ENCODE measurements around the gene CACNB2. TPM values are rescaled to one million over a fixed set of nuclear protein-coding genes. Genes with fewer than 3 reads are reported as not detected.
"Not testable (repeated sequence)": the region's sequence is repeated elsewhere in the genome, so short reads cannot be mapped to it uniquely, and the experiment has no call there.

The CACNB2 gene
- total and polyA plus RNA-seq, 4 donors: 0.38 to 3.1 (median 0.83) TPM

DNA sequence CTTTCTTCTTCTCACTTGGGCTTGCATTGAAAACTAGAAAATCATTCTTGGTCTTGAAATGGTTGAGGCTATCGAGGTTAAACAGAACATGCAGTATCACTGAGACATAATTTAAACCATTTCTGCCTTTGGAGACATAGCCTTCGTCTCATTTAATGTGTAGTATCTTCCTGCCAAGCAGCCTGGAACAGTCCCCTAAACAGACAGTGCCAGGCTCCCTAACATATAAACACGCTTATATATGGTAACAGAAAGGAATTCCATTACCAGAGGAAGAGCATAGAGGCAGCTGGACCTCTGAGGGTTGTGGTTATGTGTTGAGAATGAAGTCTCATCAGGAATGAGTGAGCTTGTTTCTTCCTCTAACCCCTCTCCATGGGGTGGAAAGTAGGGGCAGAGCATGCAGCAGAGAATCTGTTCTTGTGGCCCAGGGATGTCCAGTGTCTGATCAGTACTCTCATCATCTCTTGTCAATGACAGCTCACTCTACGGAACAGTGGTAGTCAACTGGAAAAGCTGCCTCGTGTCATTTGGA, 11.2 kb downstream of the CACNB2 start:
- peaks cover 0 to 4% (median 2%) of the 10 kb centered on the region in 4 donors for H3K9me3 ChIP-seq (ENCODE audit: control insufficient read depth in 4 of 4, low read length in 3 of 4)
- no peak overlapping the region for H3K27ac ChIP-seq (ENCODE audit: low read depth in 1 of 2, low read length in 2 of 2)
- H3K27me3 ChIP-seq (ENCODE audit: control insufficient read depth in 4 of 4, insufficient read depth in 4 of 4, low read length in 3 of 4): no peaks in the 10 kb centered on the region
- no peak for DNase-seq (ENCODE audit: low spot score)
- H3K4me3 ChIP-seq (ENCODE audit: low read depth in 1 of 3, low read length in 3 of 3): no peak overlapping the region
- no peak overlapping the region for H3K9ac ChIP-seq (ENCODE audit: low read depth in 1 of 2, low read length in 2 of 2)
- TF ChIP-seq HNF4A (conservative IDR thresholded peaks at IDR 0.05) (no peak), TAF1 (conservative IDR thresholded peaks at IDR 0.05) (no peak), FOXA1 (IDR thresholded peaks at IDR 0.05) (no peak), EGR1 (IDR thresholded peaks at IDR 0.05; ENCODE audit: low read depth in 2 of 2) (no peak), NR2F2 (IDR thresholded peaks at IDR 0.05) (no peak), SP1 (IDR thresholded peaks at IDR 0.05) (no peak), JUND (IDR thresholded peaks at IDR 0.05) (no peak), HNF4G (IDR thresholded peaks at IDR 0.05) (no peak)
- TF ChIP-seq, protein P1, sequence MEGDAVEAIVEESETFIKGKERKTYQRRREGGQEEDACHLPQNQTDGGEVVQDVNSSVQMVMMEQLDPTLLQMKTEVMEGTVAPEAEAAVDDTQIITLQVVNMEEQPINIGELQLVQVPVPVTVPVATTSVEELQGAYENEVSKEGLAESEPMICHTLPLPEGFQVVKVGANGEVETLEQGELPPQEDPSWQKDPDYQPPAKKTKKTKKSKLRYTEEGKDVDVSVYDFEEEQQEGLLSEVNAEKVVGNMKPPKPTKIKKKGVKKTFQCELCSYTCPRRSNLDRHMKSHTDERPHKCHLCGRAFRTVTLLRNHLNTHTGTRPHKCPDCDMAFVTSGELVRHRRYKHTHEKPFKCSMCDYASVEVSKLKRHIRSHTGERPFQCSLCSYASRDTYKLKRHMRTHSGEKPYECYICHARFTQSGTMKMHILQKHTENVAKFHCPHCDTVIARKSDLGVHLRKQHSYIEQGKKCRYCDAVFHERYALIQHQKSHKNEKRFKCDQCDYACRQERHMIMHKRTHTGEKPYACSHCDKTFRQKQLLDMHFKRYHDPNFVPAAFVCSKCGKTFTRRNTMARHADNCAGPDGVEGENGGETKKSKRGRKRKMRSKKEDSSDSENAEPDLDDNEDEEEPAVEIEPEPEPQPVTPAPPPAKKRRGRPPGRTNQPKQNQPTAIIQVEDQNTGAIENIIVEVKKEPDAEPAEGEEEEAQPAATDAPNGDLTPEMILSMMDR (IDR thresholded peaks at IDR 0.05; ENCODE audit: low read depth, low read length, missing input control): no peak
- TF ChIP-seq, protein P2, sequence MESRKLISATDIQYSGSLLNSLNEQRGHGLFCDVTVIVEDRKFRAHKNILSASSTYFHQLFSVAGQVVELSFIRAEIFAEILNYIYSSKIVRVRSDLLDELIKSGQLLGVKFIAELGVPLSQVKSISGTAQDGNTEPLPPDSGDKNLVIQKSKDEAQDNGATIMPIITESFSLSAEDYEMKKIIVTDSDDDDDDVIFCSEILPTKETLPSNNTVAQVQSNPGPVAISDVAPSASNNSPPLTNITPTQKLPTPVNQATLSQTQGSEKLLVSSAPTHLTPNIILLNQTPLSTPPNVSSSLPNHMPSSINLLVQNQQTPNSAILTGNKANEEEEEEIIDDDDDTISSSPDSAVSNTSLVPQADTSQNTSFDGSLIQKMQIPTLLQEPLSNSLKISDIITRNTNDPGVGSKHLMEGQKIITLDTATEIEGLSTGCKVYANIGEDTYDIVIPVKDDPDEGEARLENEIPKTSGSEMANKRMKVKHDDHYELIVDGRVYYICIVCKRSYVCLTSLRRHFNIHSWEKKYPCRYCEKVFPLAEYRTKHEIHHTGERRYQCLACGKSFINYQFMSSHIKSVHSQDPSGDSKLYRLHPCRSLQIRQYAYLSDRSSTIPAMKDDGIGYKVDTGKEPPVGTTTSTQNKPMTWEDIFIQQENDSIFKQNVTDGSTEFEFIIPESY (IDR thresholded peaks at IDR 0.05): no peak
- no peaks in the 10 kb centered on the region for H3K4me1 ChIP-seq (ENCODE audit: control insufficient read depth in 4 of 4, insufficient read depth in 4 of 4, low read length in 3 of 4)
- WGBS: 78% methylated on average over 5 of the region's 5 CpGs
- no peaks in the 10 kb centered on the region for H3K36me3 ChIP-seq (ENCODE audit: control insufficient read depth in 4 of 4, insufficient read depth in 3 of 4, low read depth in 1 of 4, low read length in 3 of 4)

DNA sequence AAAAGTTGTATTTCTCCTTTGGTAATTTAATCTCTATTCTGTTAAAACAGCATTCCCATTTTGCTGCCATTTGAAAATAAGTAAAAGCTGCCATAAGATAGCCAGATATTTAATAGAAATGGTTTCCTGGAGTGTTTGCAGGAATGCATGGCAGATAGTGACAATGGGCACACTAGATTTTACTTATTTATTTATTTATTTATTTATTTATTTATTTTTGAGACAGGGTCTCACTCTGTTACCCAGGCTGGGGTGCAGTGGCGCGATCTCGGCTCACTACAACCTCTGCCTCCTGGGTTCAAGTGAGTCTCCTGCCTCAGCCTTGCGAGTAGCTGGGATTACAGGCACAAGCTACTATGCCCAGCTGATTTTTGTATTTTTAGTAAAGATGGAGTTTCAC, 13.2 kb downstream of the CACNB2 start:
- not testable (repeated sequence) for H3K4me1 ChIP-seq (ENCODE audit: control insufficient read depth in 4 of 4, insufficient read depth in 4 of 4, low read length in 3 of 4); H3K9me3 ChIP-seq (ENCODE audit: control insufficient read depth in 4 of 4, low read length in 3 of 4); H3K9ac ChIP-seq (ENCODE audit: low read depth in 1 of 2, low read length in 2 of 2); DNase-seq (ENCODE audit: low spot score); H3K27me3 ChIP-seq (ENCODE audit: control insufficient read depth in 4 of 4, insufficient read depth in 4 of 4, low read length in 3 of 4); H3K4me3 ChIP-seq (ENCODE audit: low read depth in 1 of 3, low read length in 3 of 3); H3K27ac ChIP-seq (ENCODE audit: low read depth in 1 of 2, low read length in 2 of 2); H3K36me3 ChIP-seq (ENCODE audit: control insufficient read depth in 4 of 4, insufficient read depth in 3 of 4, low read depth in 1 of 4, low read length in 3 of 4)
- WGBS: 97% methylated on average over 4 of the region's 4 CpGs

DNA sequence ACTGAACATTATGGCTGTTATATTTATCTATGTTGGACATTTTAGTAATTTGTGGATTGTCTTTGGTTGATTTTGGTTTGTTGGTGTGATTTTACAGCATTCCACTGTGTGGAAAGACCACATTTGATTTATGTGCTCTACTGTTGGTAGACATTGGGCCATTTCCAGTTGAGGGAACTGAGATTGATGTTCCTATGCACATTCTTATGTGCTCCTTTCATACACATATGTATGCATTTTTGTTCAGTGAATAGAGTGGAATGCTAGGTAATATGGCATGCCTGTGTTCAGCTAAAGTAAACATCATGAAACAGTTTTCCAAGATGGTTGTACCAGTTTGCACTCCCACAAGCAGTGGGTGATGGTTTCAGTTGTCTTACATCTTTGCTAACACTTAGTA, 15.1 kb downstream of the CACNB2 start:
- Histone ChIP-seq H3K27ac (ENCODE audit: low read depth in 1 of 2, low read length in 2 of 2) (no peak overlapping the region), H3K4me3 (ENCODE audit: low read depth in 1 of 3, low read length in 3 of 3) (no peak overlapping the region), H3K4me1 (ENCODE audit: control insufficient read depth in 4 of 4, insufficient read depth in 4 of 4, low read length in 3 of 4) (no peaks in the 10 kb centered on the region), H3K27me3 (ENCODE audit: control insufficient read depth in 4 of 4, insufficient read depth in 4 of 4, low read length in 3 of 4) (no peaks in the 10 kb centered on the region), H3K36me3 (ENCODE audit: control insufficient read depth in 4 of 4, insufficient read depth in 3 of 4, low read depth in 1 of 4, low read length in 3 of 4) (no peaks in the 10 kb centered on the region), H3K9me3 (ENCODE audit: control insufficient read depth in 4 of 4, low read length in 3 of 4) (peaks cover 0 to 4% (median 2%) of the 10 kb centered on the region in 4 donors), H3K9ac (ENCODE audit: low read depth in 1 of 2, low read length in 2 of 2) (no peak overlapping the region)
- DNase-seq (ENCODE audit: low spot score): no peak
- no peak for TF ChIP-seq HNF4A (conservative IDR thresholded peaks at IDR 0.05)

DNA sequence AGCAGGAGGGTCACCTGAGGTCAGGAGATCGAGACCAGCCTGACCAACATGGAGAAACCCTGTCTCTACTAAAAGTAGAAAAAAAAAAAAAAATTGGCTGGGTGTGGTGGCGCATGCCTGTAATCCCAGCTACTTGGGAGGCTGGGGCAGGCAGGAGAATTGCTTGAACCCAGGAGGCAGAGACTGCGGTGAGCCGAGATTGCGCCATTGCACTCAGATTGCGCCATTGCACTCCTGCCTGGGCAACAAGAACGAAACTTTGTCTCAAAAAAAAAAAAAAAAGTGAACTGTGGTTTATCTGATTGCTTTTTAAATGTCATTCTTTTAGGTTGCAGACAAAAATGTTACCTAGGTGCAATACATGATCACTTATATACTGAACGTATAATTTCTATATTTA, 16.6 kb downstream of the CACNB2 start:
- H3K4me1 ChIP-seq (ENCODE audit: control insufficient read depth in 4 of 4, insufficient read depth in 4 of 4, low read length in 3 of 4); DNase-seq (ENCODE audit: low spot score); H3K36me3 ChIP-seq (ENCODE audit: control insufficient read depth in 4 of 4, insufficient read depth in 3 of 4, low read depth in 1 of 4, low read length in 3 of 4); H3K9ac ChIP-seq (ENCODE audit: low read depth in 1 of 2, low read length in 2 of 2); H3K4me3 ChIP-seq (ENCODE audit: low read depth in 1 of 3, low read length in 3 of 3); H3K27ac ChIP-seq (ENCODE audit: low read depth in 1 of 2, low read length in 2 of 2); H3K9me3 ChIP-seq (ENCODE audit: control insufficient read depth in 4 of 4, low read length in 3 of 4); H3K27me3 ChIP-seq (ENCODE audit: control insufficient read depth in 4 of 4, insufficient read depth in 4 of 4, low read length in 3 of 4): not testable (repeated sequence)
- 84% methylated on average over 8 of the region's 8 CpGs for WGBS

All from liver (tissue), 9 donors.